Suprapubic skin (tissue), 4 donors: ENCODE results near the gene PKNOX1.
"Not testable (repeated sequence)": the region's sequence is repeated elsewhere in the genome, so short reads cannot be mapped to it uniquely, and the experiment has no call there.

Experiments used
- CTCF ChIP-seq, 2 donors: fragments of 200-600 bp in 1 of 2; fragments of 450-650 bp in 1 of 2; sonication (generic) in 1 of 2; IDR thresholded peaks; one replicate each; pipeline ENCODE4 v1.5.1; 2016 to 2019; ENCODE audit warnings: antibody characterized with exemption in 2 of 2, mild to moderate bottlenecking in 1 of 2, moderate library complexity in 1 of 2
- EP300 ChIP-seq: sonication (generic); formaldehyde crosslinking; IDR thresholded peaks from one replicate; pipeline ENCODE4 v1.6.1; 2017; ENCODE audit warnings: antibody characterized with exemption
- POLR2A ChIP-seq, 2 donors: fragments of 450-650 bp; IDR thresholded peaks; one replicate each; pipeline ENCODE4 v1.6.1; 2017; ENCODE audit warnings: antibody characterized with exemption in 2 of 2, mild to moderate bottlenecking in 2 of 2, moderate library complexity in 2 of 2
- POLR2AphosphoS5 ChIP-seq, 3 donors: sonication (generic); formaldehyde crosslinking; IDR thresholded peaks; one replicate each; pipeline ENCODE4 v1.6.1; 2017; ENCODE audit warnings: antibody characterized with exemption in 3 of 3

DNA sequence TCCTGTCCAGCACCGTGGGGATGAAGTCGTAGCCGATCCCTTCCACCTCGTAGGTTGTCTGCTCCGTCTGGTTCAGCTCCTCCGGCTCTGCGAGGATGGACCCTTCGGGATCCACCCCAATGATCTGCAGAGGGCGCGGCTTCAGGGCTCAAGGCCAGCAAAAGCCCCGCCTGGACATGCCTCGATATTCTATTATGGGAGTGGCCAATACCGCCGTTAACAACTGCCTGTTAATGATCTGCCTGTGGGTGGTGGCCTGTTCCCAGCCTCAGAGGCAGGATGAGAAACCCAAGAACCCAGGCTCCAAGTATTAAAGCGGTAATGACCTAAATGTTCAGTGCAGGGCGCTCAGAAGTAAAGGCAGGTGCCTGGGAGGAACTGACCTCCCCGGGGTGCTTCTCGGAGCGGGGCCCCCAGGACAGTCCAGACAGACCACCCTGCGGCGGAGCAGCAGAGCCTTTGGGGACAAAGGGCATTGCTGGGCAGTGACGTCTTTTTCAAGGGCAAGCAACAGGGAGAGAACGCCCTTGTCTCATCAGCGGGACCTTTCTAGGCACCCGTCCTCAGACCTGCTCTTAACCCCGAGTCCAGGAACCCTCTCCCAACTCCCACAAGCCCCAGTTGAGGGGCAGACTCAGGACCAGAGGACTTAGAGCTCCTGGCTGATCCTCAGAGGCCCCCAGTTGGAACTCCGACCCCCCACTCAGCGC, 88.7 kb downstream of the PKNOX1 start:
- TF ChIP-seq CTCF (IDR thresholded peaks at IDR 0.05); EP300; POLR2A (IDR thresholded peaks at IDR 0.05); POLR2AphosphoS5 (IDR thresholded peaks at IDR 0.05): not testable (repeated sequence)
